ENCODE results near the gene HIVEP1.

- TF ChIP-seq, protein P1, sequence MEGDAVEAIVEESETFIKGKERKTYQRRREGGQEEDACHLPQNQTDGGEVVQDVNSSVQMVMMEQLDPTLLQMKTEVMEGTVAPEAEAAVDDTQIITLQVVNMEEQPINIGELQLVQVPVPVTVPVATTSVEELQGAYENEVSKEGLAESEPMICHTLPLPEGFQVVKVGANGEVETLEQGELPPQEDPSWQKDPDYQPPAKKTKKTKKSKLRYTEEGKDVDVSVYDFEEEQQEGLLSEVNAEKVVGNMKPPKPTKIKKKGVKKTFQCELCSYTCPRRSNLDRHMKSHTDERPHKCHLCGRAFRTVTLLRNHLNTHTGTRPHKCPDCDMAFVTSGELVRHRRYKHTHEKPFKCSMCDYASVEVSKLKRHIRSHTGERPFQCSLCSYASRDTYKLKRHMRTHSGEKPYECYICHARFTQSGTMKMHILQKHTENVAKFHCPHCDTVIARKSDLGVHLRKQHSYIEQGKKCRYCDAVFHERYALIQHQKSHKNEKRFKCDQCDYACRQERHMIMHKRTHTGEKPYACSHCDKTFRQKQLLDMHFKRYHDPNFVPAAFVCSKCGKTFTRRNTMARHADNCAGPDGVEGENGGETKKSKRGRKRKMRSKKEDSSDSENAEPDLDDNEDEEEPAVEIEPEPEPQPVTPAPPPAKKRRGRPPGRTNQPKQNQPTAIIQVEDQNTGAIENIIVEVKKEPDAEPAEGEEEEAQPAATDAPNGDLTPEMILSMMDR (IDR thresholded peaks at IDR 0.05; ENCODE audit: low read depth, low read length), result no peak
- TF ChIP-seq EZH2phosphoT487 (IDR thresholded peaks at IDR 0.05; ENCODE audit: low read depth), result no peak
Observed at GRCh38 chr6:12033770-12034169, 21.7 kb downstream of the HIVEP1 start.
